GM12878 (cell line): Measurements from ENCODE around the gene CAMK4. TPM values are rescaled to one million over a fixed set of nuclear protein-coding genes. Genes with fewer than 3 reads are reported as not detected.

ENCODE experiments used
- ATAC-seq: fragments of 200-7000 bp; cut with Tn5 transposase; 3 replicates; pipeline ENCODE4 v1.9.1; 2020; ENCODE audit warnings: mild to moderate bottlenecking, moderate library complexity
- BruUV-seq: library from RNA; stranded (reverse); fragments of 400-500 nt; replicated peaks from 2 replicates; lab custom pipeline; 2021; lab: Mats Ljungman, UMichigan
- CTCF ChIA-PET: fragments of 300-600 bp; sonication (Branson Sonifier 250); formaldehyde crosslinking; extraction: SDS; loops from one replicate; lab custom pipeline; 2021; ENCODE audit warnings: inconsistent platforms; lab: Yijun Ruan, JAX
- POLR2A ChIA-PET: fragments of 350-600 bp; formaldehyde crosslinking; extraction: SDS; loops from one replicate; lab custom pipeline; 2021; ENCODE audit warnings: inconsistent platforms; lab: Charles Lee
- RAD21 ChIA-PET: fragments of 300-600 bp; sonication (Branson Sonifier 250); formaldehyde crosslinking; loops from one replicate; lab custom pipeline; 2023; ENCODE audit warnings: antibody characterized with exemption; ENCODE audit not compliant: unreplicated experiment; lab: Charles Lee
- SMC1A ChIA-PET: fragments of 300-600 bp; sonication (Branson Sonifier 250); formaldehyde crosslinking; loops from one replicate; lab custom pipeline; 2023; ENCODE audit not compliant: unreplicated experiment, uncharacterized antibody; lab: Charles Lee
- DNase-seq: peaks from one replicate; pipeline ENCODE4 v3.0.0-alpha.2; 2011; ENCODE audit warnings: low read depth, low spot score
- FAIRE-seq: peaks from 3 replicates; lab custom pipeline; 2011; peaks lifted over from hg19 to GRCh38; lab: Jason Lieb, UNC
- H2AFZ ChIP-seq: 2 replicates; pipeline ENCODE4 v1.6.0; 2011; ENCODE audit warnings: low read depth, low read length, control low read depth; ENCODE audit not compliant: control insufficient read depth
- H3K27ac ChIP-seq: 2 replicates; pipeline ENCODE4 v1.5.1; 2011; ENCODE audit warnings: control low read depth; ENCODE audit not compliant: control insufficient read depth, insufficient read depth
- H3K27me3 ChIP-seq, 2 experiments: replicated peaks in 1 of 2; 2 replicates each; pipeline versions ENCODE4 v1.6.0 to v1.6.1; 2011; ENCODE audit warnings: low read length in 1 of 2; ENCODE audit not compliant: control insufficient read depth in 2 of 2, insufficient read depth in 2 of 2
- H3K36me3 ChIP-seq, 2 experiments: 2 replicates each; pipeline ENCODE4 v1.5.1; 2011; ENCODE audit warnings: low read length in 1 of 2; ENCODE audit not compliant: control insufficient read depth in 2 of 2, insufficient read depth in 2 of 2
- H3K4me1 ChIP-seq: 2 replicates; pipeline ENCODE4 v1.6.1; 2011; ENCODE audit warnings: mild to moderate bottlenecking, low read length, moderate library complexity, mixed read lengths; ENCODE audit not compliant: control insufficient read depth, insufficient read depth
- H3K4me2 ChIP-seq: 2 replicates; pipeline ENCODE4 v1.6.0; 2011; ENCODE audit warnings: control low read depth; ENCODE audit not compliant: control insufficient read depth, insufficient read depth
- H3K4me3 ChIP-seq: fragments of 200-600 bp; sonication (generic); 2 replicates; pipeline ENCODE4 v1.5.1; 2016
- H3K79me2 ChIP-seq: 2 replicates; pipeline ENCODE4 v1.6.0; 2011; ENCODE audit warnings: low read length; ENCODE audit not compliant: control insufficient read depth, insufficient read depth
- H3K9ac ChIP-seq: 2 replicates; pipeline ENCODE4 v1.8.0; 2011; ENCODE audit warnings: low read length, control low read depth, mixed read lengths; ENCODE audit not compliant: control insufficient read depth, insufficient read depth
- H3K9me3 ChIP-seq: replicated peaks from 3 replicates; pipeline ENCODE4 v1.5.1; 2011; ENCODE audit warnings: mild to moderate bottlenecking, low read length; ENCODE audit not compliant: control insufficient read depth, insufficient read depth
- H4K20me1 ChIP-seq: 2 replicates; pipeline ENCODE4 v1.6.0; 2011; ENCODE audit not compliant: control insufficient read depth, insufficient read depth
- ATF7 ChIP-seq: fragments of 450-650 bp; IDR thresholded peaks from 2 replicates; pipeline ENCODE4 v1.6.1; 2016; ENCODE audit warnings: low read depth, mild to moderate bottlenecking
- CBX5 ChIP-seq: sonication (generic); IDR thresholded peaks from 2 replicates; pipeline ENCODE4 v1.6.1; 2016; ENCODE audit warnings: low read depth, moderate library complexity, mild to moderate bottlenecking, inconsistent platforms
- E2F8 ChIP-seq: fragments of 450-650 bp; IDR thresholded peaks from 2 replicates; pipeline ENCODE4 v1.6.1; 2018; ENCODE audit warnings: mild to moderate bottlenecking, low read depth, moderate library complexity; ENCODE audit not compliant: partially characterized antibody
- ESRRA ChIP-seq: IDR thresholded peaks from 2 replicates; pipeline ENCODE4 v1.6.1; 2012; ENCODE audit warnings: mild to moderate bottlenecking, low read length, improper control_type of control experiment
- EZH2 ChIP-seq: IDR thresholded peaks from 2 replicates; pipeline ENCODE4 v1.6.1; 2012; ENCODE audit warnings: low read depth, mild to moderate bottlenecking, control low read depth, inconsistent platforms, low read length, borderline replicate concordance; ENCODE audit not compliant: control insufficient read depth
- FOS ChIP-seq: IDR thresholded peaks from 3 replicates; pipeline ENCODE4 v1.6.1; 2011; ENCODE audit warnings: borderline replicate concordance; ENCODE audit not compliant: insufficient read length; ENCODE audit errors: extremely low read depth
- MYC ChIP-seq: IDR thresholded peaks from 2 replicates; pipeline ENCODE4 v1.6.1; 2011; ENCODE audit warnings: mild to moderate bottlenecking, low read length, moderate library complexity, inconsistent platforms; ENCODE audit not compliant: insufficient read depth, insufficient replicate concordance, insufficient read length, severe bottlenecking
- PKNOX1 ChIP-seq: fragments of 450-650 bp; IDR thresholded peaks from 2 replicates; pipeline ENCODE4 v1.6.1; 2016; ENCODE audit warnings: mild to moderate bottlenecking
- POU2F2 ChIP-seq: IDR thresholded peaks from 3 replicates; pipeline ENCODE4 v1.6.1; 2011; ENCODE audit warnings: low read depth, mild to moderate bottlenecking, low read length, borderline replicate concordance
- RB1 ChIP-seq: fragments of 450-650 bp; formaldehyde crosslinking; IDR thresholded peaks from 2 replicates; pipeline ENCODE4 v1.6.1; 2017; ENCODE audit warnings: mild to moderate bottlenecking, borderline replicate concordance
- TBL1XR1 ChIP-seq: IDR thresholded peaks from 2 replicates; pipeline ENCODE4 v1.6.1; 2012; ENCODE audit warnings: low read depth, low read length, improper control_type of control experiment
- ZNF207 ChIP-seq: fragments of 450-650 bp; IDR thresholded peaks from 2 replicates; pipeline ENCODE4 v1.6.1; 2014; ENCODE audit warnings: antibody characterized with exemption, mild to moderate bottlenecking, borderline replicate concordance
- WGBS: methylation state at CpG from one replicate; pipeline ENCODE4 v1.1.6; 2016; ENCODE audit warnings: low lambda C conversion rate; ENCODE audit not compliant: insufficient replicate concordance, insufficient coverage; ENCODE audit errors: missing lambda C conversion rate; 5-methylcytosine and 5-hydroxymethylcytosine counted together
- in situ Hi-C: fragments of 300-500 bp; cut with MboI; formaldehyde crosslinking; loops from 9 replicates; pipeline ENCODE4 v1.14.3; 2018; ENCODE audit warnings: mixed read lengths
- intact Hi-C: fragments of 100-400 bp; cut with micrococcal nuclease; formaldehyde crosslinking; loops from one replicate; pipeline ENCODE4 v1.14.2; 2022; ENCODE audit not compliant: unreplicated experiment
- polyA plus RNA-seq, 11 experiments: library from polyadenylated mRNA; depleted of rRNA in 4 of 11; unstranded in 6 of 11; stranded (reverse) in 5 of 11; fragments of >200 nt; fragmentation: Nextera tagmentation in 4 of 11; fragmentation: Illumina TruSeq in 1 of 11; extraction: Ambion mirVana in 4 of 11; extraction: Trizol in 1 of 11; gene quantifications; 1 replicate in 1 of 11; 2 replicates in 10 of 11; pipeline versions ENCODE4 v1.2.1 to v1.2.3, GENCODE V29; 2011 to 2016; ENCODE audit warnings: inconsistent platforms in 2 of 11, missing spikeins in 2 of 11, low read depth in 1 of 11
- total RNA-seq, 4 experiments: library from RNA; depleted of rRNA in 3 of 4; stranded (reverse); fragments of >200 nt in 3 of 4; fragmentation: Illumina TruSeq in 1 of 4; extraction: Trizol in 1 of 4; gene quantifications; 2 replicates each; pipeline versions ENCODE4 v1.2.1 to v1.2.3, GENCODE V29; 2013 to 2021
- TF ChIP-seq, protein P1 (sequence below): IDR thresholded peaks from 2 replicates; pipeline ENCODE4 v1.6.1; 2012; ENCODE audit warnings: low read depth, low read length, improper control_type of control experiment
- TF ChIP-seq, protein P2 (sequence below): fragments of 450-650 bp; IDR thresholded peaks from 2 replicates; pipeline ENCODE4 v1.6.1; 2017; ENCODE audit warnings: antibody characterized with exemption, mild to moderate bottlenecking, moderate library complexity
- TF ChIP-seq, protein P3 (sequence below): IDR thresholded peaks from 2 replicates; pipeline ENCODE4 v1.6.1; 2011; ENCODE audit warnings: low read depth, mild to moderate bottlenecking, low read length, moderate library complexity, borderline replicate concordance; ENCODE audit errors: extremely low read depth

CAMK4 gene
- total and polyA plus RNA-seq, 10 of the 15 experiments (the other 5 are each of a cell fraction or from before 2014, with no cell fraction given), result 13.3 to 51.9 (median 35.3) TPM

GRCh38 chr5:111425205-111425604, 201.0 kb downstream of the CAMK4 start:
- H3K9me3 ChIP-seq, result no peaks in the 10 kb centered on the region; the same call in 2 of the 3 replicates
- SMC1A ChIA-PET, result interaction anchor here (0.5 to 0.6 kb wide), 2 partner anchors 37 to 236 kb away, joined by 3 read pairs; no protein-coding TSS in a partner anchor
- FAIRE-seq, result no peak
- TF ChIP-seq ZNF207, result no peak
- TF ChIP-seq, protein P1, sequence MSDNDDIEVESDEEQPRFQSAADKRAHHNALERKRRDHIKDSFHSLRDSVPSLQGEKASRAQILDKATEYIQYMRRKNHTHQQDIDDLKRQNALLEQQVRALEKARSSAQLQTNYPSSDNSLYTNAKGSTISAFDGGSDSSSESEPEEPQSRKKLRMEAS, result no peak
- TF ChIP-seq ATF7, result no peak
- TF ChIP-seq MYC, result no peak
- TF ChIP-seq EZH2, result no peak
- no peak for TF ChIP-seq POU2F2
- no peak for TF ChIP-seq PKNOX1
- no peak for TF ChIP-seq ESRRA
- no peak for TF ChIP-seq CBX5
- no peak for TF ChIP-seq RB1
- TF ChIP-seq, protein P2, sequence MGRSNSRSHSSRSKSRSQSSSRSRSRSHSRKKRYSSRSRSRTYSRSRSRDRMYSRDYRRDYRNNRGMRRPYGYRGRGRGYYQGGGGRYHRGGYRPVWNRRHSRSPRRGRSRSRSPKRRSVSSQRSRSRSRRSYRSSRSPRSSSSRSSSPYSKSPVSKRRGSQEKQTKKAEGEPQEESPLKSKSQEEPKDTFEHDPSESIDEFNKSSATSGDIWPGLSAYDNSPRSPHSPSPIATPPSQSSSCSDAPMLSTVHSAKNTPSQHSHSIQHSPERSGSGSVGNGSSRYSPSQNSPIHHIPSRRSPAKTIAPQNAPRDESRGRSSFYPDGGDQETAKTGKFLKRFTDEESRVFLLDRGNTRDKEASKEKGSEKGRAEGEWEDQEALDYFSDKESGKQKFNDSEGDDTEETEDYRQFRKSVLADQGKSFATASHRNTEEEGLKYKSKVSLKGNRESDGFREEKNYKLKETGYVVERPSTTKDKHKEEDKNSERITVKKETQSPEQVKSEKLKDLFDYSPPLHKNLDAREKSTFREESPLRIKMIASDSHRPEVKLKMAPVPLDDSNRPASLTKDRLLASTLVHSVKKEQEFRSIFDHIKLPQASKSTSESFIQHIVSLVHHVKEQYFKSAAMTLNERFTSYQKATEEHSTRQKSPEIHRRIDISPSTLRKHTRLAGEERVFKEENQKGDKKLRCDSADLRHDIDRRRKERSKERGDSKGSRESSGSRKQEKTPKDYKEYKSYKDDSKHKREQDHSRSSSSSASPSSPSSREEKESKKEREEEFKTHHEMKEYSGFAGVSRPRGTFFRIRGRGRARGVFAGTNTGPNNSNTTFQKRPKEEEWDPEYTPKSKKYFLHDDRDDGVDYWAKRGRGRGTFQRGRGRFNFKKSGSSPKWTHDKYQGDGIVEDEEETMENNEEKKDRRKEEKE, result no peak
- TF ChIP-seq FOS, result no peak
- TF ChIP-seq TBL1XR1, result no peak
- TF ChIP-seq, protein P3, sequence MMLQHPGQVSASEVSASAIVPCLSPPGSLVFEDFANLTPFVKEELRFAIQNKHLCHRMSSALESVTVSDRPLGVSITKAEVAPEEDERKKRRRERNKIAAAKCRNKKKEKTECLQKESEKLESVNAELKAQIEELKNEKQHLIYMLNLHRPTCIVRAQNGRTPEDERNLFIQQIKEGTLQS, result no peak
- no peak for TF ChIP-seq E2F8

More at GRCh38 chr5:111425205-111425604, 201.0 kb downstream of the CAMK4 start:
- peaks cover 5% of the 10 kb centered on the region; the same call in 1 of the 2 replicates for H3K4me1 ChIP-seq
- ATAC-seq (no peak), DNase-seq (no peak)
- RAD21 ChIA-PET, result no interaction called here
- no peaks in the 10 kb centered on the region for H3K79me2 ChIP-seq
- BruUV-seq, result no TSS peak
- intact Hi-C loops (no loop called here), in situ Hi-C loops (no loop called here)
- H3K36me3 ChIP-seq, result no peaks in the 10 kb centered on the region
- no peak overlapping the region for H3K4me3 ChIP-seq
- POLR2A ChIA-PET, result interaction anchor here (0.9 kb wide), 1 partner anchor 381 kb away, joined by 4 read pairs; no protein-coding TSS in a partner anchor
- WGBS, result 86% methylated on average over 1 of the region's 1 CpG
- no peak overlapping the region for H2AFZ ChIP-seq
- CTCF ChIA-PET, result interaction anchor here (0.9 to 1.2 kb wide), 2 partner anchors 26 to 42 kb away, joined by 3 to 4 read pairs; no protein-coding TSS in a partner anchor
- H3K27me3 ChIP-seq, result no peaks in the 10 kb centered on the region
- no peaks in the 10 kb centered on the region for H4K20me1 ChIP-seq
- no peak overlapping the region for H3K27ac ChIP-seq
- no peak overlapping the region for H3K4me2 ChIP-seq
- no peak overlapping the region for H3K9ac ChIP-seq
